ENCODE data around the gene ABCF1.

DNA sequence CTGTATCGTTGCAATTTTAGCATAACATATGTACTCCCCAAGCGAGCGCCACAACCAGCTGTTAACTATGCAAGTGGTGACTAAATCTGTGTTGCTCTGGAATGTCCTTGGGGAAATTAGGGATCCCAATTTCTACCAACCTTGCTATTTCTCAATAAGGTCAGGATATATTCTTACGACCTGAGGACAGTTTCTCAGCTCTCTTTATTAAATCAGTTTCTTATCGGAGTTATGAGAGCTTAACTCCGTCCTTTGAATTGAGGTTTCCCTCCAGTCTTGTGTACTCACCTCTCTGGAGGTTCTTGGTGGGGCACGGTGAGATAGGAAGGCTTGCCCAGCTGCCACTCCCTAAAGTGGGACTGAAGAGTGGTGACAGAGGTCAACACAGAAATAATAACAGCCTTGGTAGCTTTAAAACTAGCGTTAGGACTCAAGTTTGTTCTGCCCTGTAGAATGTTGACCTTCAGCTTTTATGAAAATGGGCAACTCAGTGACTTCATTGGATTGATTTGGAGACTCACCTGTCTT is 47.1 kb downstream of the ABCF1 start:
- TF ChIP-seq, protein P1, sequence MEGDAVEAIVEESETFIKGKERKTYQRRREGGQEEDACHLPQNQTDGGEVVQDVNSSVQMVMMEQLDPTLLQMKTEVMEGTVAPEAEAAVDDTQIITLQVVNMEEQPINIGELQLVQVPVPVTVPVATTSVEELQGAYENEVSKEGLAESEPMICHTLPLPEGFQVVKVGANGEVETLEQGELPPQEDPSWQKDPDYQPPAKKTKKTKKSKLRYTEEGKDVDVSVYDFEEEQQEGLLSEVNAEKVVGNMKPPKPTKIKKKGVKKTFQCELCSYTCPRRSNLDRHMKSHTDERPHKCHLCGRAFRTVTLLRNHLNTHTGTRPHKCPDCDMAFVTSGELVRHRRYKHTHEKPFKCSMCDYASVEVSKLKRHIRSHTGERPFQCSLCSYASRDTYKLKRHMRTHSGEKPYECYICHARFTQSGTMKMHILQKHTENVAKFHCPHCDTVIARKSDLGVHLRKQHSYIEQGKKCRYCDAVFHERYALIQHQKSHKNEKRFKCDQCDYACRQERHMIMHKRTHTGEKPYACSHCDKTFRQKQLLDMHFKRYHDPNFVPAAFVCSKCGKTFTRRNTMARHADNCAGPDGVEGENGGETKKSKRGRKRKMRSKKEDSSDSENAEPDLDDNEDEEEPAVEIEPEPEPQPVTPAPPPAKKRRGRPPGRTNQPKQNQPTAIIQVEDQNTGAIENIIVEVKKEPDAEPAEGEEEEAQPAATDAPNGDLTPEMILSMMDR (IDR thresholded peaks at IDR 0.05 in 2 of 3, conservative IDR thresholded peaks at IDR 0.05 in 1 of 3; ENCODE audit: borderline replicate concordance in 1 of 3, insufficient read depth in 1 of 3, low read depth in 2 of 3, low read length in 2 of 3): no peak
- no peak for TF ChIP-seq JUND (IDR thresholded peaks at IDR 0.05)

Measured in HCT116 (cell line).